Peyer's patch (tissue), 4 donors: ENCODE measurements around the gene AIFM1. TPM values are rescaled to one million over a fixed set of nuclear protein-coding genes. Genes with fewer than 3 reads are reported as not detected.

ENCODE experiments used
- DNase-seq, 3 donors: peaks; one replicate each; pipeline ENCODE4 v3.0.0-alpha.2; 2017 to 2019
- H3K27ac ChIP-seq, 4 donors: fragments of 200-600 bp; sonication (generic); one replicate each; pipeline ENCODE4 v1.5.1; 2016 to 2019
- H3K27me3 ChIP-seq, 2 donors: fragments of 200-600 bp; sonication (generic); one replicate each; pipeline ENCODE4 v1.5.1; 2019
- H3K36me3 ChIP-seq, 3 donors: fragments of 200-600 bp; sonication (generic); one replicate each; pipeline ENCODE4 v1.5.1; 2016 to 2019
- H3K4me1 ChIP-seq, 4 donors: fragments of 200-600 bp; sonication (generic); one replicate each; pipeline ENCODE4 v1.5.1; 2016 to 2019
- H3K4me3 ChIP-seq, 4 donors: fragments of 200-600 bp; sonication (generic); 1 replicate in 3 of 4; 2 replicates in 1 of 4; pipeline ENCODE4 v1.5.1; 2016 to 2019; ENCODE audit warnings: mild to moderate bottlenecking in 1 of 4
- H3K9me3 ChIP-seq, 4 donors: fragments of 200-600 bp; sonication (generic); one replicate each; pipeline ENCODE4 v1.5.1; 2016 to 2019; ENCODE audit warnings: mild to moderate bottlenecking in 1 of 4
- POLR2A ChIP-seq, 2 donors: fragments of 450-650 bp; IDR thresholded peaks; one replicate each; pipeline ENCODE4 v1.5.1; 2017; ENCODE audit warnings: antibody characterized with exemption in 2 of 2, mild to moderate bottlenecking in 2 of 2, moderate library complexity in 2 of 2
- total RNA-seq, 4 donors: library from RNA; depleted of rRNA; stranded (reverse); fragments of >200 nt; gene quantifications; one replicate each; pipeline ENCODE4 v1.1.0, GENCODE V29; 2016
- TF ChIP-seq, protein P1 (sequence below), 6 experiments: fragments of 450-650 bp in 4 of 6; fragments of 200-600 bp in 2 of 6; sonication (generic) in 1 of 6; IDR thresholded peaks; one replicate each; pipeline ENCODE4 v1.5.1; 2017 to 2019; ENCODE audit warnings: antibody characterized with exemption in 6 of 6, mild to moderate bottlenecking in 3 of 6, moderate library complexity in 1 of 6

The AIFM1 gene
- total RNA-seq, 4 donors from 2014 or later = 16.5 to 44.9 (median 37.4) TPM

DNA sequence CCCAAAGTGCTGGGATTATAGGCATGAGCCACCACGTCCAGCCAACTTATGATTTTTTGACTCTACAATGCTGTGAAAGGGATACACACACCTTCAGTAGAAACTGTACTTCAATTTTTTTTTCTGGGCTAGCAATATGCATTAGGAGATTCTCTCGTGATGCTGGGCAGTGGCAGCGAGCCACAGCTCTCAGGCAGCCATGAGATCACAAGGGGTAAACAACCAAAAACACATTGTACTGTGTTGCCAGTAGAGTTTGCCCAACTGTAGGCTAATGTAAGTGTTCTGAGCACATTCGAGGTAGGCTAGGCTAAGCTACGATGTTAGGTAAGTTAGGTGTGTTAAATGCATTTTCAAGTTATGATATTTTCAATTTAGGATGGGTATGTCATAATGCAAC lies 31.8 kb upstream of the AIFM1 start:
- TF ChIP-seq POLR2A (IDR thresholded peaks at IDR 0.05) = no peak
- TF ChIP-seq, protein P1, sequence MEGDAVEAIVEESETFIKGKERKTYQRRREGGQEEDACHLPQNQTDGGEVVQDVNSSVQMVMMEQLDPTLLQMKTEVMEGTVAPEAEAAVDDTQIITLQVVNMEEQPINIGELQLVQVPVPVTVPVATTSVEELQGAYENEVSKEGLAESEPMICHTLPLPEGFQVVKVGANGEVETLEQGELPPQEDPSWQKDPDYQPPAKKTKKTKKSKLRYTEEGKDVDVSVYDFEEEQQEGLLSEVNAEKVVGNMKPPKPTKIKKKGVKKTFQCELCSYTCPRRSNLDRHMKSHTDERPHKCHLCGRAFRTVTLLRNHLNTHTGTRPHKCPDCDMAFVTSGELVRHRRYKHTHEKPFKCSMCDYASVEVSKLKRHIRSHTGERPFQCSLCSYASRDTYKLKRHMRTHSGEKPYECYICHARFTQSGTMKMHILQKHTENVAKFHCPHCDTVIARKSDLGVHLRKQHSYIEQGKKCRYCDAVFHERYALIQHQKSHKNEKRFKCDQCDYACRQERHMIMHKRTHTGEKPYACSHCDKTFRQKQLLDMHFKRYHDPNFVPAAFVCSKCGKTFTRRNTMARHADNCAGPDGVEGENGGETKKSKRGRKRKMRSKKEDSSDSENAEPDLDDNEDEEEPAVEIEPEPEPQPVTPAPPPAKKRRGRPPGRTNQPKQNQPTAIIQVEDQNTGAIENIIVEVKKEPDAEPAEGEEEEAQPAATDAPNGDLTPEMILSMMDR (IDR thresholded peaks at IDR 0.05) = no peak
- Histone ChIP-seq H3K4me1 (no peaks in the 10 kb centered on the region), H3K4me3 (no peak overlapping the region), H3K9me3 (no peaks in the 10 kb centered on the region), H3K27ac (no peak overlapping the region), H3K36me3 (no peaks in the 10 kb centered on the region), H3K27me3 (no peaks in the 10 kb centered on the region)
- no peak for DNase-seq

DNA sequence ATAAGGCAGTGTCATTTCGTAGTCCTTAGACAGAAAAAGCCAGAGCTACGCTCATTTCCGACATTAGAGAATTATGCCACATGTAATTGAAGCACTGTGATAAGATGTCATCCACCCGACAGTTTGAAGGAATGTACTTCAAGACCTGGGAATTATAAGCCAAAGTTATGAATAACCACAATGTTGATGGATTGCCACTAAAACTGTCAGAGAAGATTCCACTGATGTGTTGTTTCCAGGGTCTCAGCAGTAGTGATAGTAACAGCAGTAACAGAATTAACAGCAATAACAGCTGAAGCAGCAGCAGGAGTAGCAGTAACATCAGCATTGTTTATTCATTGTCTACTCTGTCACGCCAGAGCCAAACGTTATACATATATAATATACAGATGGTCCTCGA lies 30.8 kb upstream of the AIFM1 start:
- no peak overlapping the region for H3K27ac ChIP-seq
- no peaks in the 10 kb centered on the region for H3K36me3 ChIP-seq

DNA sequence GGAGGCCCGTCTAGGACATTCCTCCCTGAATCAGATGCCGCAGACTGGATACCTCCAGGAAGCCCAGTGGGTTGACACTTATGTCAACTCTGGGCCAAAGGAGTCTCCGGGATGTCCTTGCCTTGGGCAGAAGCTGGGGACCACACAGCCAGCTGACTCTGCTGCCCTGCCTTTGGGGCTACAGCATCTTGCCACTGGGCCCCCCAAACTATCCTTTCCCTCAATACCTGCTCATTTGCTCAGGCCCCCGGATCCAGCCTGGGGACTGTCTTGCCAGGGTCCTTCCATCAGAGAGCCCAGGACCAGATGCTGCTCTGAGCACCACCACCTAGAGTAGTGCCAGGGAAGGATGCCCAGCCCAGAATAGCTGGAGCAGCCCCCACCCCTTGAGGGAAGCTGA lies 25.2 kb upstream of the AIFM1 start:
- H3K4me3 ChIP-seq = no peak overlapping the region

More for the DNA sequence above, 30.8 kb upstream of the AIFM1 start:
- DNase-seq = no peak
- H3K9me3 ChIP-seq = no peaks in the 10 kb centered on the region
- H3K4me3 ChIP-seq = no peak overlapping the region
- TF ChIP-seq, protein P1 (IDR thresholded peaks at IDR 0.05) = no peak
- no peak for TF ChIP-seq POLR2A (IDR thresholded peaks at IDR 0.05)
- H3K27me3 ChIP-seq = no peaks in the 10 kb centered on the region
- H3K4me1 ChIP-seq = no peaks in the 10 kb centered on the region

DNA sequence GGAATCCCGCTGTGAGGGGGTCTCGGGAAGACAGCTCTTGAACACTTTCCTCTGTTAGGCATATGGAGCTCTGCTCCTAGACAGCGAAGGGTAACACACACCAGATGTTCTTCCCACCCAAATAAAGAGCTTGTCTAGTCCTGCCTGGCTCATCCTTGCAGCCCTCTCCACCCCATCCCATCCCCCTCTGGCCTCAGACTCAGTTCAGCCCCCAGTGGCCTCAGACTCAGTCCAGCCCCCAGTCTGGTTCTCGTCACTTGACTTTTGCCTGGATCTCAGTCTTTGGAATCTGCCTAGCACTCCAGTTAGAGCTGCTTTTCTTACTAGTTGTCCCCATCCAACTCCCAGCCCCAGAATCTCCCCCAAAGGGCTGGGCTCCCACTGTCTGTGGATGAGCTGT lies 21.0 kb upstream of the AIFM1 start:
- Histone ChIP-seq H3K9me3 (no peaks in the 10 kb centered on the region), H3K4me3 (no peak overlapping the region), H3K27me3 (no peaks in the 10 kb centered on the region), H3K27ac (no peak overlapping the region), H3K36me3 (no peaks in the 10 kb centered on the region), H3K4me1 (no peaks in the 10 kb centered on the region)
- TF ChIP-seq, protein P1 (IDR thresholded peaks at IDR 0.05) = no peak
- TF ChIP-seq POLR2A (IDR thresholded peaks at IDR 0.05) = no peak
- DNase-seq = no peak

More for the DNA sequence above, 25.2 kb upstream of the AIFM1 start:
- no peaks in the 10 kb centered on the region for H3K36me3 ChIP-seq
- H3K4me1 ChIP-seq = no peaks in the 10 kb centered on the region
- H3K27me3 ChIP-seq = no peaks in the 10 kb centered on the region
- no peaks in the 10 kb centered on the region for H3K9me3 ChIP-seq
- H3K27ac ChIP-seq = no peak overlapping the region
- no peak for DNase-seq
- TF ChIP-seq, protein P1 (IDR thresholded peaks at IDR 0.05) = no peak
- no peak for TF ChIP-seq POLR2A (IDR thresholded peaks at IDR 0.05)

DNA sequence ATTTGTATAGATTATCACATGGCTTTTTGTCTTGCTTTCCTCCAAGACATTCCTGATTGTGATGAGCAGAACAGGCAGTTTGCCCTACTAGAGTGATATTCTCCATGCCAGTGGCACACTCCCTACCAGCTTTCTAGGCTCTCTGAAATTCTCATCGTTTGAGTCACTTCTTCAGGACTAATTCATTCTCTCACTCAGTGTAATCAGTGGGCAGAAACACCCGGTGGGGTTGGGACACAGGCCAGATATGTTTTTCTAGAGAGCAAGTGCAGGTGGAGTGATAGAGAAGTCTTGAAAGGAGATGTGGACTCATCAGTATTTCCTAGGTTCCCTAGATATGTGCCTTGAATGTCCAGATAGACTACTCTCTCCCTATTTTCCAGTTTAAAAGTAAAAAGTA lies 19.2 kb upstream of the AIFM1 start:
- Histone ChIP-seq H3K36me3 (no peaks in the 10 kb centered on the region), H3K4me1 (no peaks in the 10 kb centered on the region), H3K27me3 (no peaks in the 10 kb centered on the region), H3K9me3 (no peaks in the 10 kb centered on the region), H3K27ac (no peak overlapping the region), H3K4me3 (no peak overlapping the region)
- TF ChIP-seq, protein P1 (IDR thresholded peaks at IDR 0.05) = no peak
- TF ChIP-seq POLR2A (IDR thresholded peaks at IDR 0.05) = no peak
- no peak for DNase-seq

DNA sequence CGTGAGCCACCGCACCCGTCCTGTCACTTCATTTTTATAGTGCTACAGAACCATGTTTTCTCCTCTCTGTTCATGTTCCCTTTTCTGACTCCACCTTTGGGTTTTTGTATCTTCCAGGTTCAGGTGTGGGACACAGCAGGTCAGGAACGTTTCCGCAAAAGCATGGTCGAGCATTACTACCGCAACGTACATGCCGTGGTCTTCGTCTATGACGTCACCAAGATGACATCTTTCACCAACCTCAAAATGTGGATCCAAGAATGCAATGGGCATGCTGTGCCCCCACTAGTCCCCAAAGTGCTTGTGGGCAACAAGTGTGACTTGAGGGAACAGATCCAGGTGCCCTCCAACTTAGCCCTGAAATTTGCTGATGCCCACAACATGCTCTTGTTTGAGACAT lies 18.5 kb upstream of the AIFM1 start:
- no peaks in the 10 kb centered on the region for H3K4me1 ChIP-seq
- TF ChIP-seq, protein P1 (IDR thresholded peaks at IDR 0.05) = no peak
- no peak for TF ChIP-seq POLR2A (IDR thresholded peaks at IDR 0.05)
- no peaks in the 10 kb centered on the region for H3K27me3 ChIP-seq
- no peak overlapping the region for H3K27ac ChIP-seq
- no peak overlapping the region for H3K4me3 ChIP-seq
- H3K36me3 ChIP-seq = no peaks in the 10 kb centered on the region
- DNase-seq = no peak
- H3K9me3 ChIP-seq = no peaks in the 10 kb centered on the region
